H1 (cell line): ENCODE data around the gene GPD1L. TPM values are rescaled to one million over a fixed set of nuclear protein-coding genes. Genes with fewer than 3 reads are reported as not detected.

Source experiments
- CTCF ChIA-PET: fragments of 300-600 bp; sonication (Branson Sonifier 250); formaldehyde crosslinking; loops from one replicate; lab custom pipeline; 2021; ENCODE audit not compliant: partially characterized antibody; lab: Charles Lee
- POLR2A ChIA-PET: fragments of 300-600 bp; sonication (Branson Sonifier 250); formaldehyde crosslinking; loops from one replicate; lab custom pipeline; 2021; ENCODE audit warnings: inconsistent platforms; ENCODE audit not compliant: partially characterized antibody; lab: Charles Lee
- DNase-seq, 2 experiments: peaks; one replicate each; pipeline versions ENCODE4 v3.0.0 to v3.0.0-alpha.2; 2010 to 2022; ENCODE audit warnings: low spot score in 2 of 2, low read depth in 1 of 2, mixed read lengths in 1 of 2
- FAIRE-seq: peaks from 2 replicates; lab custom pipeline; 2011; peaks lifted over from hg19 to GRCh38; lab: Jason Lieb, UNC
- H2AFZ ChIP-seq: 2 replicates; pipeline ENCODE4 v1.8.1; 2012; ENCODE audit warnings: low read length, inconsistent platforms
- H2AK5ac ChIP-seq: 2 replicates; pipeline ENCODE4 v1.6.1; 2013; ENCODE audit warnings: low read depth, low read length
- H2BK120ac ChIP-seq: replicated peaks from 2 replicates; pipeline ENCODE3; 2013; ENCODE audit warnings: low read depth, low read length, inconsistent platforms
- H2BK12ac ChIP-seq: 2 replicates; pipeline ENCODE4 v1.6.1; 2013; ENCODE audit warnings: low read depth, low read length
- H2BK15ac ChIP-seq: 2 replicates; pipeline ENCODE4 v1.6.1; 2013; ENCODE audit warnings: low read length
- H2BK20ac ChIP-seq: 2 replicates; pipeline ENCODE4 v1.6.1; 2013; ENCODE audit warnings: low read length
- H2BK5ac ChIP-seq: 2 replicates; pipeline ENCODE4 v1.6.1; 2013; ENCODE audit warnings: low read depth, low read length
- H3K14ac ChIP-seq: 2 replicates; pipeline ENCODE4 v1.6.1; 2013; ENCODE audit warnings: inconsistent platforms; ENCODE audit not compliant: insufficient read length
- H3K18ac ChIP-seq: 2 replicates; pipeline ENCODE4 v1.6.1; 2013; ENCODE audit warnings: low read length; ENCODE audit errors: extremely low read depth
- H3K23ac ChIP-seq: 2 replicates; pipeline ENCODE4 v1.6.1; 2013; ENCODE audit warnings: inconsistent platforms; ENCODE audit not compliant: insufficient read length
- H3K23me2 ChIP-seq: 2 replicates; pipeline ENCODE4 v1.6.1; 2013; ENCODE audit warnings: low read depth, low read length
- H3K27ac ChIP-seq: 2 replicates; pipeline ENCODE4 v1.6.1; 2011; ENCODE audit warnings: low read depth, low read length, inconsistent platforms
- H3K27me3 ChIP-seq, 4 experiments: replicated peaks in 1 of 4; 1 replicate in 1 of 4; 2 replicates in 3 of 4; pipeline versions ENCODE4 v1.6.1 to v1.8.1; 2011 to 2013; ENCODE audit warnings: low read length in 3 of 4, mild to moderate bottlenecking in 3 of 4, inconsistent platforms in 2 of 4, mixed read lengths in 2 of 4, moderate library complexity in 1 of 4; ENCODE audit not compliant: control insufficient read depth in 3 of 4, insufficient read depth in 3 of 4; ENCODE audit errors: extremely low read depth in 1 of 4
- H3K36me3 ChIP-seq, 4 experiments: 2 replicates each; pipeline versions ENCODE4 v1.6.1 to v1.8.1; 2011 to 2013; ENCODE audit warnings: mild to moderate bottlenecking in 4 of 4, low read length in 3 of 4, moderate library complexity in 2 of 4, control low read depth in 1 of 4, inconsistent platforms in 1 of 4; ENCODE audit not compliant: insufficient read depth in 4 of 4, control insufficient read depth in 2 of 4
- H3K4ac ChIP-seq: replicated peaks from 2 replicates; pipeline ENCODE3; 2013; ENCODE audit warnings: low read length, low read depth, mixed read lengths, inconsistent platforms; ENCODE audit not compliant: insufficient read length
- H3K4me1 ChIP-seq, 4 experiments: replicated peaks in 1 of 4; 1 replicate in 1 of 4; 2 replicates in 3 of 4; pipeline versions ENCODE4 v1.6.1 to v1.8.1; 2011 to 2013; ENCODE audit warnings: low read length in 3 of 4, inconsistent platforms in 2 of 4, mixed read lengths in 1 of 4; ENCODE audit not compliant: insufficient read depth in 4 of 4, control insufficient read depth in 3 of 4
- H3K4me2 ChIP-seq, 2 experiments: 2 replicates each; pipeline versions ENCODE4 v1.6.1 to v1.8.1; 2011 to 2013; ENCODE audit warnings: low read depth in 2 of 2, low read length in 2 of 2, control low read depth in 1 of 2, inconsistent platforms in 1 of 2, mild to moderate bottlenecking in 1 of 2; ENCODE audit not compliant: insufficient read depth in 1 of 2
- H3K4me3 ChIP-seq, 4 experiments: fragments of 200-600, 300-600 bp in 1 of 4; sonication (generic), shearing (Covaris generic), sonication (Bioruptor Twin) in 1 of 4; 2 replicates each; pipeline versions ENCODE4 v1.5.1 to v1.8.1; 2011 to 2016; ENCODE audit warnings: low read length in 4 of 4, low read depth in 3 of 4, control low read depth in 2 of 4, inconsistent platforms in 2 of 4, mild to moderate bottlenecking in 2 of 4, mixed read lengths in 1 of 4, moderate library complexity in 1 of 4; ENCODE audit not compliant: insufficient read depth in 2 of 4; ENCODE audit errors: extremely low read depth in 1 of 4
- H3K56ac ChIP-seq: replicated peaks from 2 replicates; pipeline ENCODE3; 2013; ENCODE audit warnings: low read depth, mild to moderate bottlenecking, mixed read lengths, low read length, inconsistent platforms; ENCODE audit not compliant: insufficient read length
- H3K79me1 ChIP-seq: 2 replicates; pipeline ENCODE4 v1.6.1; 2013; ENCODE audit warnings: low read depth, low read length, control low read depth
- H3K79me2 ChIP-seq, 2 experiments: 2 replicates each; pipeline versions ENCODE4 v1.6.1 to v1.8.1; 2012 to 2013; ENCODE audit warnings: low read length in 2 of 2, mild to moderate bottlenecking in 2 of 2, inconsistent platforms in 1 of 2; ENCODE audit not compliant: insufficient read depth in 2 of 2, control insufficient read depth in 1 of 2
- H3K9ac ChIP-seq, 4 experiments: replicated peaks in 1 of 4; 1 replicate in 1 of 4; 2 replicates in 3 of 4; pipeline versions ENCODE4 v1.6.1 to v1.8.1; 2011 to 2013; ENCODE audit warnings: low read depth in 3 of 4, low read length in 3 of 4, control low read depth in 2 of 4, mild to moderate bottlenecking in 2 of 4, moderate library complexity in 2 of 4, inconsistent platforms in 1 of 4; ENCODE audit errors: extremely low read depth in 1 of 4
- H3K9me3 ChIP-seq, 2 experiments: 2 replicates each; pipeline versions ENCODE4 v1.6.1 to v1.8.1; 2012 to 2013; ENCODE audit warnings: mild to moderate bottlenecking in 2 of 2, moderate library complexity in 2 of 2, control low read depth in 1 of 2, inconsistent platforms in 1 of 2, low read depth in 1 of 2, low read length in 1 of 2, mixed read lengths in 1 of 2; ENCODE audit not compliant: insufficient read depth in 2 of 2
- H4K20me1 ChIP-seq, 2 experiments: replicated peaks in 1 of 2; 2 replicates each; pipeline versions ENCODE3 to v1.8.1; 2011 to 2013; ENCODE audit warnings: inconsistent platforms in 2 of 2, low read length in 2 of 2, mild to moderate bottlenecking in 1 of 2; ENCODE audit not compliant: insufficient read depth in 2 of 2, control insufficient read depth in 1 of 2
- H4K5ac ChIP-seq: 2 replicates; pipeline ENCODE4 v1.6.1; 2013; ENCODE audit warnings: low read length, low read depth, mixed read lengths, inconsistent platforms; ENCODE audit not compliant: insufficient read length
- H4K8ac ChIP-seq: 2 replicates; pipeline ENCODE4 v1.8.0; 2013; ENCODE audit warnings: mild to moderate bottlenecking, moderate library complexity, low read length, inconsistent platforms; ENCODE audit not compliant: insufficient read depth; ENCODE audit errors: extremely low read depth
- H4K91ac ChIP-seq: replicated peaks from 2 replicates; pipeline ENCODE3; 2013; ENCODE audit warnings: low read length, mixed read lengths, inconsistent platforms; ENCODE audit not compliant: insufficient read length
- CEBPB ChIP-seq: IDR thresholded peaks from 2 replicates; pipeline ENCODE4 v1.6.1; 2012; ENCODE audit warnings: low read depth, low read length
- JUN ChIP-seq: IDR thresholded peaks from 2 replicates; pipeline ENCODE4 v1.6.1; 2011; ENCODE audit warnings: low read depth, mild to moderate bottlenecking, improper control_type of control experiment, low read length
- JUND ChIP-seq: IDR thresholded peaks from 2 replicates; pipeline ENCODE4 v1.6.1; 2011; ENCODE audit warnings: mild to moderate bottlenecking, improper control_type of control experiment, low read length
- KDM5A ChIP-seq: fragments of 200-600 bp; IDR thresholded peaks from 2 replicates; pipeline ENCODE4 v1.7.1; 2012; ENCODE audit warnings: mild to moderate bottlenecking, low read length, inconsistent platforms, mixed read lengths
- WGBS, 2 experiments: shearing (Covaris generic) in 1 of 2; methylation state at CpG; one replicate each; pipeline versions ENCODE4 v1.1.6 to v1.1.7; 2013 to 2015; ENCODE audit warnings: low lambda C conversion rate in 2 of 2, mixed read lengths in 2 of 2, inconsistent platforms in 1 of 2, low coverage in 1 of 2, missing lambda C conversion rate in 1 of 2; ENCODE audit not compliant: insufficient replicate concordance in 2 of 2, insufficient coverage in 1 of 2, insufficient read length in 1 of 2; ENCODE audit errors: extremely low coverage in 1 of 2, missing lambda C conversion rate in 1 of 2; 5-methylcytosine and 5-hydroxymethylcytosine counted together
- polyA plus RNA-seq, 7 experiments: library from polyadenylated mRNA; depleted of rRNA in 3 of 7; stranded (reverse) in 5 of 7; unstranded in 2 of 7; fragments of >200 nt in 5 of 7; fragments of 200-250 nt in 2 of 7; gene quantifications; 1 replicate in 5 of 7; 2 replicates in 1 of 7; 4 replicates in 1 of 7; pipeline versions ENCODE4 v1.2.1 to v1.2.3, GENCODE V29; 2011 to 2013; ENCODE audit warnings: missing spikeins in 2 of 7, mixed read lengths in 2 of 7
- total RNA-seq: library from RNA; stranded (reverse); fragmentation: NEBNext Ultra II Directional; extraction: Animal tissue kit (Norgen Biotek cat#: 25700); gene quantifications from 2 replicates; pipeline ENCODE4 v1.2.1, GENCODE V29; 2021

GPD1L gene
- total and polyA plus RNA-seq, 2 of the 8 experiments (the other 6 are each of a cell fraction or from before 2014, with no cell fraction given): 2.4 to 8.4 TPM

- no peak overlapping the region for H3K27ac ChIP-seq
- no peak for FAIRE-seq
- peaks cover 0 to 2% of the 10 kb centered on the region in 2 experiments for H4K20me1 ChIP-seq
- no peak overlapping the region for H4K5ac ChIP-seq
- H3K27me3 ChIP-seq: no peaks in the 10 kb centered on the region
- no peaks in the 10 kb centered on the region for H3K79me1 ChIP-seq
- WGBS, 2 experiments: 82% methylated on average over 1 of the region's 1 CpG; no CpG with 5 or more reads in 1 of the 2 experiments
- no peak overlapping the region for H4K8ac ChIP-seq
- H2BK20ac ChIP-seq: no peak overlapping the region
- no peak overlapping the region for H2BK15ac ChIP-seq
- DNase-seq: no peak
- no peak overlapping the region for H2AFZ ChIP-seq
- no peak overlapping the region for H3K9ac ChIP-seq
- TF ChIP-seq CEBPB (peak; percentile 79), KDM5A (no peak), JUN (no peak), JUND (0 out of 2 replicates have a peak, but pooled peaks have one; percentile 16)
- no peaks in the 10 kb centered on the region; the same call in 1 of the 2 replicates for H3K23me2 ChIP-seq
- ChIA-PET POLR2A (no interaction called here), CTCF (interaction anchor here (0.8 to 1.4 kb wide), 2 partner anchors 16 to 129 kb away, joined by 3 to 8 read pairs; no protein-coding TSS in a partner anchor)
- H3K4me2 ChIP-seq: no peak overlapping the region
- H3K4ac ChIP-seq: no peak overlapping the region
- no peak overlapping the region for H3K18ac ChIP-seq
- no peak overlapping the region for H3K56ac ChIP-seq
- no peak overlapping the region for H3K23ac ChIP-seq
- no peaks in the 10 kb centered on the region for H3K79me2 ChIP-seq
- H3K4me1 ChIP-seq: peaks cover 0 to 6% (median 4%) of the 10 kb centered on the region in 4 experiments; a peak in 4 of 7 replicates
- H2BK5ac ChIP-seq: no peak overlapping the region
- H3K14ac ChIP-seq: no peak overlapping the region
- H3K36me3 ChIP-seq: no peaks in the 10 kb centered on the region
- no peaks in the 10 kb centered on the region for H3K9me3 ChIP-seq
- H4K91ac ChIP-seq: no peak overlapping the region
- no peak overlapping the region for H2BK120ac ChIP-seq
- no peak overlapping the region for H3K4me3 ChIP-seq
- no peak overlapping the region for H2AK5ac ChIP-seq
- no peak overlapping the region for H2BK12ac ChIP-seq
Observed at GRCh38 chr3:32147509-32147908, 41.1 kb downstream of the GPD1L start.
